NCI-H187 (cell line): Measurements from ENCODE around the gene SEBOX.

Source experiments
- DNase-seq, 2 experiments: peaks; one replicate each; lab custom pipeline; 2025; lab: John Stamatoyannopoulos, UW

The SEBOX gene

GRCh38 chr17:28318759-28319597, 46.0 kb downstream of the SEBOX start, which contains the start of gene TMEM97:
Gene TMEM97 (plus strand): TSS chr17:28319200. CDS start chr17:28319240, 40 bp downstream.
- DNase-seq, result peak; percentile 84 to 95

GRCh38 chr17:28317966-28318758, 46.8 kb downstream of the SEBOX start:
- DNase-seq, result no peak

GRCh38 chr17:28317099-28317965, 47.7 kb downstream of the SEBOX start:
- DNase-seq, result no peak

GRCh38 chr17:28315846-28316705, 48.9 kb downstream of the SEBOX start:
- DNase-seq, result no peak

- no peak for DNase-seq
Observed at GRCh38 chr17:28313841-28314240, 51.2 kb downstream of the SEBOX start.
